K562 (cell line): ENCODE measurements around the gene AP1B1. TPM values are rescaled to one million over a fixed set of nuclear protein-coding genes. Genes with fewer than 3 reads are reported as not detected.

Experiments used
- ATAC-seq: fragments of 200-7000 bp; cut with Tn5 transposase; 3 replicates; pipeline ENCODE4 v1.9.1; 2020; ENCODE audit warnings: moderate library complexity
- BruUV-seq: library from RNA; stranded (reverse); fragments of 400-500 nt; replicated peaks from 2 replicates; lab custom pipeline; 2021; lab: Mats Ljungman, UMichigan
- CTCF ChIA-PET: fragments of 300-600 bp; formaldehyde crosslinking; extraction: SDS; loops from one replicate; lab custom pipeline; 2021; ENCODE audit warnings: low intra/inter-chr PET ratio; lab: Yijun Ruan, JAX
- POLR2A ChIA-PET: fragments of 300-600, 350-650 bp; sonication (Branson Sonifier 250); formaldehyde crosslinking; extraction: SDS; loops from one replicate; lab custom pipeline; 2021; ENCODE audit warnings: antibody characterized with exemption, inconsistent platforms; lab: Yijun Ruan, JAX
- DNase-seq, 4 experiments: peaks; one replicate each; pipeline versions ENCODE4 v3.0.0 to v3.0.0-alpha.2; 2011 to 2018; ENCODE audit warnings: low spot score in 3 of 4, mixed read lengths in 3 of 4; ENCODE audit errors: extremely low read depth in 1 of 4
- FAIRE-seq: peaks from 2 replicates; lab custom pipeline; 2011; peaks lifted over from hg19 to GRCh38; lab: Jason Lieb, UNC
- H2AFZ ChIP-seq: 2 replicates; pipeline ENCODE4 v1.6.0; 2011; ENCODE audit warnings: low read depth, low read length, control low read depth, inconsistent platforms
- H3K27ac ChIP-seq: fragments of 200-600 bp; 3 replicates; pipeline ENCODE4 v1.8.0; 2011; ENCODE audit warnings: low read depth, mild to moderate bottlenecking, control low read depth, inconsistent platforms, low read length, moderate library complexity, mixed read lengths; ENCODE audit errors: extremely low read depth
- H3K27me3 ChIP-seq, 2 experiments: fragments of 300-600 bp in 1 of 2; 2 replicates in 1 of 2; 3 replicates in 1 of 2; pipeline versions ENCODE4 v1.6.0 to v1.8.0; 2011; ENCODE audit warnings: inconsistent platforms in 2 of 2, low read length in 2 of 2, mild to moderate bottlenecking in 1 of 2, mixed read lengths in 1 of 2, moderate library complexity in 1 of 2; ENCODE audit not compliant: control insufficient read depth in 2 of 2, insufficient read depth in 2 of 2
- H3K36me3 ChIP-seq: fragments of 300-600 bp; 3 replicates; pipeline ENCODE4 v1.8.0; 2011; ENCODE audit warnings: mild to moderate bottlenecking, low read length, inconsistent platforms; ENCODE audit not compliant: control insufficient read depth, insufficient read depth
- H3K4me1 ChIP-seq, 2 experiments: fragments of 200-600 bp in 1 of 2; replicated peaks in 1 of 2; 2 replicates in 1 of 2; 3 replicates in 1 of 2; pipeline versions ENCODE4 v1.5.1 to v1.8.0; 2011; ENCODE audit warnings: inconsistent platforms in 2 of 2, low read length in 2 of 2, mild to moderate bottlenecking in 1 of 2, mixed read lengths in 1 of 2, moderate library complexity in 1 of 2; ENCODE audit not compliant: control insufficient read depth in 2 of 2, insufficient read depth in 2 of 2
- H3K4me2 ChIP-seq: 2 replicates; pipeline ENCODE4 v1.6.1; 2011; ENCODE audit warnings: low read length, control low read depth, inconsistent platforms, mixed read lengths; ENCODE audit not compliant: insufficient read depth
- H3K4me3 ChIP-seq: fragments of 200-600 bp; sonication (generic), shearing (Covaris generic); 2 replicates; pipeline ENCODE4 v1.5.1; 2016; ENCODE audit warnings: control low read depth, inconsistent platforms
- H3K79me2 ChIP-seq: fragments of 200-600 bp; 3 replicates; pipeline ENCODE4 v1.8.0; 2011; ENCODE audit warnings: low read length, inconsistent platforms; ENCODE audit not compliant: control insufficient read depth, insufficient read depth
- H3K9ac ChIP-seq, 2 experiments: 2 replicates each; pipeline versions ENCODE4 v1.6.0 to v1.6.1; 2011; ENCODE audit warnings: low read depth in 2 of 2, low read length in 2 of 2, control low read depth in 1 of 2, inconsistent platforms in 1 of 2, mild to moderate bottlenecking in 1 of 2, mixed read lengths in 1 of 2; ENCODE audit not compliant: insufficient read depth in 1 of 2
- H3K9me1 ChIP-seq: one replicate; pipeline ENCODE4 v1.6.0; 2011; ENCODE audit warnings: inconsistent platforms, mild to moderate bottlenecking, low read length, moderate library complexity; ENCODE audit not compliant: control insufficient read depth, insufficient read depth
- H3K9me3 ChIP-seq: replicated peaks from 2 replicates; pipeline ENCODE4 v1.5.1; 2011; ENCODE audit warnings: low read depth, low read length, inconsistent platforms; ENCODE audit not compliant: control insufficient read depth, insufficient read depth
- H4K20me1 ChIP-seq: replicated peaks from 2 replicates; pipeline ENCODE4 v1.6.1; 2011; ENCODE audit warnings: low read length, inconsistent platforms, mixed read lengths; ENCODE audit not compliant: control insufficient read depth, insufficient read depth
- RBM25 ChIP-seq: fragments of 200-400 bp; formaldehyde crosslinking; IDR thresholded peaks from 2 replicates; pipeline ENCODE4 v1.6.1; 2018; ENCODE audit warnings: low read length, low read depth, moderate library complexity; ENCODE audit not compliant: severe bottlenecking
- WGBS: fragments of 100-300 bp; shearing (Covaris generic); methylation state at CpG from one replicate; pipeline ENCODE4 v1.1.6; 2016; ENCODE audit warnings: low coverage, mixed read lengths; ENCODE audit not compliant: insufficient coverage; ENCODE audit errors: missing lambda C conversion rate; 5-methylcytosine and 5-hydroxymethylcytosine counted together
- in situ Hi-C: fragments of 300-500 bp; cut with MboI; formaldehyde crosslinking; loops from 4 replicates; pipeline ENCODE4 v1.15.0; 2018; ENCODE audit warnings: inconsistent platforms, mixed read lengths
- intact Hi-C: fragments of 100-400 bp; cut with micrococcal nuclease; formaldehyde crosslinking; loops from 2 replicates; pipeline ENCODE4 v1.14.2; 2022
- polyA plus RNA-seq, 8 experiments: library from polyadenylated mRNA; depleted of rRNA in 4 of 8; stranded (reverse) in 5 of 8; unstranded in 3 of 8; fragments of >200 nt; fragmentation: Nextera tagmentation in 2 of 8; fragmentation: Illumina TruSeq in 1 of 8; extraction: Ambion mirVana in 2 of 8; extraction: Trizol in 1 of 8; gene quantifications; 2 replicates each; pipeline versions ENCODE4 v1.2.1 to v1.2.3, GENCODE V29; 2011 to 2014; ENCODE audit warnings: inconsistent platforms in 1 of 8, missing spikeins in 1 of 8
- total RNA-seq, 7 experiments: library from RNA; depleted of rRNA in 6 of 7; stranded (reverse); fragments of >200 nt in 6 of 7; fragmentation: Illumina TruSeq in 2 of 7; extraction: Trizol in 2 of 7; gene quantifications; 2 replicates each; pipeline versions ENCODE4 v1.2.1 to v1.2.3, GENCODE V29; 2011 to 2021; ENCODE audit warnings: low replicate concordance in 1 of 7
- TF ChIP-seq, protein P1 (sequence below), 2 experiments: fragments of 450-650 bp in 1 of 2; IDR thresholded peaks; 2 replicates each; pipeline ENCODE4 v1.6.1; 2011 to 2017; ENCODE audit warnings: low read depth in 2 of 2, antibody characterized with exemption in 1 of 2, borderline replicate concordance in 1 of 2, low read length in 1 of 2, mild to moderate bottlenecking in 1 of 2, mixed read lengths in 1 of 2; ENCODE audit not compliant: control insufficient read depth in 1 of 2

The AP1B1 gene
- total and polyA plus RNA-seq, 9 of the 15 experiments (the other 6 are each of a cell fraction or from before 2014, with no cell fraction given), result 1.2 to 60.9 (median 30.1) TPM

DNA sequence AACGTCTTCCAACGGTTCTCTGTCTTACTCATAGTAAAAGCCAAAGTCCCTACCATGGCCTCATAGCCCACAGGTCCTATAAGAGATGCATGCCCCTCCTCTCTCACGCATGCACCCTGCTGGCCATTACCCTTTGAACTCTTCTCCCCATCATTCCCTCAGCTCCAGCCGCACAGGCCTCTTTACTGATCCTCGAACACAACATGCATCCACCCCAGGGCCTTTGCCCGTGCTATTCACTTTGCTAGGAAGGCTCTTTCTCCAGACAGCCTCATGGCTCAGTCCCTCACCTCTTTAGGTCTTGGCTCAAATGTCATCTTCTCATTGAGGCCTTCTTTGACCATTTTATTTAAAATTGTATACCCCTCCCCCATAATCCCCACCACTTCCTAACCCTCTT is 7.5 kb downstream of the AP1B1 start:
- intact Hi-C loops (no loop called here), in situ Hi-C loops (no loop called here)
- WGBS, result 47% methylated on average over 5 of the region's 6 CpGs
- H2AFZ ChIP-seq, result no peak overlapping the region
- H3K27me3 ChIP-seq, result no peaks in the 10 kb centered on the region
- TF ChIP-seq RBM25, result peak; percentile 27
- TF ChIP-seq, protein P1, sequence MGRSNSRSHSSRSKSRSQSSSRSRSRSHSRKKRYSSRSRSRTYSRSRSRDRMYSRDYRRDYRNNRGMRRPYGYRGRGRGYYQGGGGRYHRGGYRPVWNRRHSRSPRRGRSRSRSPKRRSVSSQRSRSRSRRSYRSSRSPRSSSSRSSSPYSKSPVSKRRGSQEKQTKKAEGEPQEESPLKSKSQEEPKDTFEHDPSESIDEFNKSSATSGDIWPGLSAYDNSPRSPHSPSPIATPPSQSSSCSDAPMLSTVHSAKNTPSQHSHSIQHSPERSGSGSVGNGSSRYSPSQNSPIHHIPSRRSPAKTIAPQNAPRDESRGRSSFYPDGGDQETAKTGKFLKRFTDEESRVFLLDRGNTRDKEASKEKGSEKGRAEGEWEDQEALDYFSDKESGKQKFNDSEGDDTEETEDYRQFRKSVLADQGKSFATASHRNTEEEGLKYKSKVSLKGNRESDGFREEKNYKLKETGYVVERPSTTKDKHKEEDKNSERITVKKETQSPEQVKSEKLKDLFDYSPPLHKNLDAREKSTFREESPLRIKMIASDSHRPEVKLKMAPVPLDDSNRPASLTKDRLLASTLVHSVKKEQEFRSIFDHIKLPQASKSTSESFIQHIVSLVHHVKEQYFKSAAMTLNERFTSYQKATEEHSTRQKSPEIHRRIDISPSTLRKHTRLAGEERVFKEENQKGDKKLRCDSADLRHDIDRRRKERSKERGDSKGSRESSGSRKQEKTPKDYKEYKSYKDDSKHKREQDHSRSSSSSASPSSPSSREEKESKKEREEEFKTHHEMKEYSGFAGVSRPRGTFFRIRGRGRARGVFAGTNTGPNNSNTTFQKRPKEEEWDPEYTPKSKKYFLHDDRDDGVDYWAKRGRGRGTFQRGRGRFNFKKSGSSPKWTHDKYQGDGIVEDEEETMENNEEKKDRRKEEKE (IDR thresholded peaks at IDR 0.05; ENCODE audit: borderline replicate concordance in 1 of 2, control insufficient read depth in 1 of 2, low read depth in 2 of 2, low read length in 1 of 2), result no peak
- no peaks in the 10 kb centered on the region for H3K9me3 ChIP-seq
- DNase-seq (peak in 1 of 4 experiments; percentile 19), ATAC-seq (no peak), FAIRE-seq (no peak)
- POLR2A ChIA-PET, result no interaction called here
- H3K9me1 ChIP-seq, result no peaks in the 10 kb centered on the region
- peaks cover 45% of the 10 kb centered on the region for H3K36me3 ChIP-seq
- no peak overlapping the region for H3K27ac ChIP-seq
- H3K4me1 ChIP-seq, result peaks cover 18 to 22% of the 10 kb centered on the region in 2 experiments; a peak in 4 of 5 replicates
- peaks cover 62% of the 10 kb centered on the region for H3K79me2 ChIP-seq
- H3K4me3 ChIP-seq, result no peak overlapping the region
- no peak overlapping the region for H3K4me2 ChIP-seq
- CTCF ChIA-PET, result no interaction called here
- H4K20me1 ChIP-seq, result no peaks in the 10 kb centered on the region
- no peak overlapping the region for H3K9ac ChIP-seq
- BruUV-seq, result no TSS peak
